Measurements from ENCODE around the gene MAP3K2.

The MAP3K2 gene

DNA sequence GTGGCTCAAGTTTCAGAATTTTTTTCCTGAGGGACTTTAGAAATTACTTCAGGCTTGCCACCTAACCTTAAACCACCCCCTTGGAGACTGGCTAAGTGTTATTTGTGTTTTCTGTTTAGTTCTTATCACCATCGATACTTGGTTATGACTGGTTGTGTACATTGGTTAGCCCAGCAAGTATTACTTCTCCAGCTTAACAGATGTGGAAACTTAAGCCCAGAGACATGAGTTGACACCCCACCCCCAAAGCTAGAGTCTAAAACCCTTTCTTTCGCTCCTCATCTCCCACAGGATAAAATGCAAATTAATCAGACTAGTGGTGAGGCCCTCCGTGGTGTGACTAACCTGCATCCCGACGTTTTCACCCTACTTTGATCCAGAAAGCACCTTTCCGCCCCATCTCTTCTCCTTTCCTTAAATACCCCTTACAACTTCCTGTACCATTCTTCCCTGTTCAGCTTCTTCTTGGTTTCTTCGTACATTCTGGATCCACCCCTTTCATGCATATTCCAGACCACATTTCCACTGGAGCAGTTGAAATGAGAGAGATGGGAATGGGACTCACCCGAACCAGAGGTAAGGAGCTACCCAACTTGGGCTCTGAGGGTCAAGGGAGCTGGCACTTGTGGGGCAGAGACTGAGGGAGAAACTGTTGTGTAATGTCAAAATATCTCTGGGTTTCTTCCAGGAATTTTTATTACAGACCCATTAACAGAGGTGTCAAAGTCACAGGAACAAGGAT lies 819 bp upstream of the MAP3K2 start:
- TF ChIP-seq, protein P1, sequence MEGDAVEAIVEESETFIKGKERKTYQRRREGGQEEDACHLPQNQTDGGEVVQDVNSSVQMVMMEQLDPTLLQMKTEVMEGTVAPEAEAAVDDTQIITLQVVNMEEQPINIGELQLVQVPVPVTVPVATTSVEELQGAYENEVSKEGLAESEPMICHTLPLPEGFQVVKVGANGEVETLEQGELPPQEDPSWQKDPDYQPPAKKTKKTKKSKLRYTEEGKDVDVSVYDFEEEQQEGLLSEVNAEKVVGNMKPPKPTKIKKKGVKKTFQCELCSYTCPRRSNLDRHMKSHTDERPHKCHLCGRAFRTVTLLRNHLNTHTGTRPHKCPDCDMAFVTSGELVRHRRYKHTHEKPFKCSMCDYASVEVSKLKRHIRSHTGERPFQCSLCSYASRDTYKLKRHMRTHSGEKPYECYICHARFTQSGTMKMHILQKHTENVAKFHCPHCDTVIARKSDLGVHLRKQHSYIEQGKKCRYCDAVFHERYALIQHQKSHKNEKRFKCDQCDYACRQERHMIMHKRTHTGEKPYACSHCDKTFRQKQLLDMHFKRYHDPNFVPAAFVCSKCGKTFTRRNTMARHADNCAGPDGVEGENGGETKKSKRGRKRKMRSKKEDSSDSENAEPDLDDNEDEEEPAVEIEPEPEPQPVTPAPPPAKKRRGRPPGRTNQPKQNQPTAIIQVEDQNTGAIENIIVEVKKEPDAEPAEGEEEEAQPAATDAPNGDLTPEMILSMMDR (IDR thresholded peaks at IDR 0.05; ENCODE audit: low read depth, low read length), result no peak
- peak overlapping the region; percentile 54 to 57 for H3K4me3 ChIP-seq (replicated peaks in 1 of 2; ENCODE audit: low read depth in 2 of 2, low read length in 2 of 2)
- DNase-seq (ENCODE audit: low read depth in 2 of 2), result peak in 1 of 2 donors; percentile 43

DNA sequence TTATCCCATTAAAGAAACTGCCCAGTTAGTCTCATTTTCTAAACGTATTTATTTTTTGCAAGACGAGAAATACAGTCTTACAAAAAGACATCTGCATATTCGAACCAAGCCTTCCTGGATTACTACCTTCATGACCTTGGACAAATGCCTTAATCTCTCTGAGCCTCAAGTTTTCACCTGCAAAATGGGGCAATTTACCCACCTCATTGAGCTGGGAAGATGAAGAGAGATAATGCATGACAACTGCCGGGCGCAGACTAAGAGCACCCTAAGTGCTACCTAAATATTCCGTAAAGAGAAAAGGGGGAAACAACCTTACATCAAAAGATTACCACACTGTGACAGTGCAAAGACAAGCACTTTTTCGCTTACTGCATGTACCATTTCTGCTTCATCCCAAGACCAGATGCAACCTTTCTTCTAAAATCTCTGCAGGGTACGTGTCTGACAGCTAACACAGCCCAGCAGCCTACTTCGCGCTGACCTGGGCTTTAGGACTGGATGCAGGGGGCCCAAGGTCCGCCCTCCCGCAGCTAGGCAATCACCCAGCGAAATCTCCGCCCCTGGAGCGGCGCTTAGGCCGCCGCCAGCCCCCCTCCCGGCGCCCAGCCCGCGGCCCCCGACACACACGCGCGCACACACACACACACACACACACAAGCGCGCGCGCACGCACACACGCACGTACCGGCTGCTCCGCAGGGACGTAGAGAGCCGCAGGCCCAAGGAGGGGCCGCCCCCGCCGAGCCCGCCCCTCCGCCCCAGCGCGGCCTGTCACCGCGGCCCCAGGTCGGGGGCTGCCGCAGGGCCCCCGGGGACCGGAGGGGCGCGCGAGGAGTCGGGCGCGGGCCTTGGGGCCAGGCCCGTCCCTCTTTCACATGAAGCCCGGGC lies 766 bp downstream of the MAP3K2 start:
- peak overlapping the region; percentile 77 to 84 for H3K4me3 ChIP-seq (replicated peaks in 1 of 2; ENCODE audit: low read depth in 2 of 2, low read length in 2 of 2)
- TF ChIP-seq, protein P1 (IDR thresholded peaks at IDR 0.05; ENCODE audit: low read depth, low read length), result no peak
- peak; percentile 88 to 96 for DNase-seq (ENCODE audit: low read depth in 2 of 2)

DNA sequence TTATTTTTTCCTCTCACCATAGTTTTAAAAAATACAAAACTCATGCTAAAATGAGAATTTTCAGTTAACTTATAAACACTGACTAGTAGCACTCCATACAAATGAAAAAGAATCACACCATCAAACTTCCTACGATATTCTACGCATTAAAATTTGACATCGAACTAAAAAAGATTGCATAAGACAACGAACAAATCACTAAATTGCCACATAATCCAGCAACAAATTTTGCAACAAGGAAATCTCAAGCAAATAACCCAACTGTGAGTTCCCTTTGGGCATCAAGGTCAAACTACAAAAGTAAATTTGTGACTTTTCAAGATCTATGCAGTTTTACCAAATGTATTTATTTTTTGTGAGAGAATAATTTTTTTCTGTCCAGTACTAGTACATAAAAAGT lies 1.5 kb downstream of the MAP3K2 start:
- H3K4me3 ChIP-seq (replicated peaks in 1 of 2; ENCODE audit: low read depth in 2 of 2, low read length in 2 of 2), result peak overlapping the region in 1 of 2 donors; percentile 84
- DNase-seq (ENCODE audit: low read depth in 2 of 2), result no peak
- TF ChIP-seq, protein P1 (IDR thresholded peaks at IDR 0.05; ENCODE audit: low read depth, low read length), result no peak

DNA sequence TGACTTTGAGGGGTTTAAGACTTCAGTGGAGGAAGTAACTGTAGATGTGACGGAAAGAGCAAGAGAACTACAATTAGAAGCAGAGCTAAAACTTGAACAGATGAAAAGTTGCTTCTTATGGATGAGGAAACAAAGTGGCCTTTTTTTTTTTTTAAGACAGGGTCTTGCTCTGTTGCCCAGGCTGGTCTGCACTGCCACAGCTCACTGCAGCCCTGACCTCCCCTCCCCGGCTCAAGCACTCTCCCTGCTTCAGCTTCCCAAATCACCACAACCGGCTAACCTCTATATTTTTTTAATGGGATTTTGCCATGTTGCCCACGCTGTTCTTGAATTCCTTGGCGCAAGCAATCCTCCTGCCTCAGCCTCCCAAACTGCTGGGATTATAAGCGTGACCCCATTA lies 3.2 kb downstream of the MAP3K2 start:
- no peak for DNase-seq (ENCODE audit: low read depth in 2 of 2)
- TF ChIP-seq, protein P1 (IDR thresholded peaks at IDR 0.05; ENCODE audit: low read depth, low read length), result no peak
- no peak overlapping the region for H3K4me3 ChIP-seq (replicated peaks in 1 of 2; ENCODE audit: low read depth in 2 of 2, low read length in 2 of 2)

DNA sequence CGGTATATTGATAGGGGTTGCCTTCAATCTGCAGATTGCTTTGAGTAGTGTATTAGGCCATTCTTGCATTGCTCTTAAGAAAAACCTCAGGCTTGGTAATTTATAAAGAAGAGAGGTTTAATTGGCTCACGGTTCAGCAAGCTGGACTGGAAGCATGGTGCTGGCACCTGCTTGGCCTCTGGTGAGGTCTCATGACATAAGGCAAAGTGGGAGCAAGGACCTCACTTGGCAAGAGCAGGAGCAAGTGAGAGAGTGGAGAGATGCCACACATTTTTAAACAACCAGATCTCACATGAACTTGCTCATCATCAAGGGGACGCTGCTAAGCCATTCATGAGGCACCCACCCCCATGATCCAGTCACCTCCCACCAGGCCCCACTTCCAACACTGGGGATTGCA lies 4.9 kb downstream of the MAP3K2 start:
- no peak overlapping the region for H3K4me3 ChIP-seq (replicated peaks in 1 of 2; ENCODE audit: low read depth in 2 of 2, low read length in 2 of 2)
- TF ChIP-seq, protein P1 (IDR thresholded peaks at IDR 0.05; ENCODE audit: low read depth, low read length), result no peak
- DNase-seq (ENCODE audit: low read depth in 2 of 2), result no peak

DNA sequence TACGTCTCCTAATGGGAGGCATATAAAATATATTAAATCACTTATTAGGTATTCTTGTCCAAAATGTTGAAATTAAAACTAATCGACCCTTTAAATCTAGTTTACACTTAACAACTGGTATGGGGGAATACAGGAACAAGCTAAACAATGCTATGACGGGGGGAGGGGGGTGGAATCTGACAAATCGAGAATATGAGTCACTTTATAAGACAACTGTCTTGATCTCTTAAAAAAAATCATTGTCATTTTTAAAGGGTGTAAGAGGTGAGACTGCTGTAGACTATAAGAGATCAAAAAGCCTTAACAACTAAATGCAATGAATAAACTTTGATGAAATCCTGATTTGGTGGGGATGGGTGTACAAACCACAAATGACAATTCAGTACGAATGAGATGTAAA lies 6.0 kb downstream of the MAP3K2 start:
- TF ChIP-seq, protein P1 (IDR thresholded peaks at IDR 0.05; ENCODE audit: low read depth, low read length), result no peak
- DNase-seq (ENCODE audit: low read depth in 2 of 2), result no peak
- no peak overlapping the region for H3K4me3 ChIP-seq (replicated peaks in 1 of 2; ENCODE audit: low read depth in 2 of 2, low read length in 2 of 2)
